Osteoblast (primary cell): Measurements from ENCODE around the gene RSPH10B2. TPM values are rescaled to one million over a fixed set of nuclear protein-coding genes. Genes with fewer than 3 reads are reported as not detected.
"Not testable (repeated sequence)": the region's sequence is repeated elsewhere in the genome, so short reads cannot be mapped to it uniquely, and the experiment has no call there.

ENCODE experiments used
- DNase-seq: peaks from one replicate; pipeline ENCODE4 v3.0.0; 2011; ENCODE audit warnings: low spot score, mixed read lengths; ENCODE audit not compliant: insufficient read length; ENCODE audit errors: missing footprints
- H2AFZ ChIP-seq: 2 replicates; pipeline ENCODE4 v1.6.0; 2011; ENCODE audit warnings: mild to moderate bottlenecking, low read length
- H3K27ac ChIP-seq: 2 replicates; pipeline ENCODE4 v1.5.1; 2011; ENCODE audit warnings: mild to moderate bottlenecking, low read depth, low read length, moderate library complexity
- H3K27me3 ChIP-seq: 2 replicates; pipeline ENCODE4 v1.6.0; 2012; ENCODE audit warnings: mild to moderate bottlenecking, control low read depth, inconsistent platforms, low read length, moderate library complexity; ENCODE audit not compliant: insufficient read depth
- H3K36me3 ChIP-seq: 2 replicates; pipeline ENCODE4 v1.5.1; 2011; ENCODE audit warnings: mild to moderate bottlenecking, low read length, control low read depth, moderate library complexity; ENCODE audit not compliant: insufficient read depth
- H3K4me1 ChIP-seq: 2 replicates; pipeline ENCODE4 v1.5.1; 2011; ENCODE audit warnings: mild to moderate bottlenecking, low read length, control low read depth, moderate library complexity; ENCODE audit not compliant: insufficient read depth
- H3K4me2 ChIP-seq: 2 replicates; pipeline ENCODE4 v1.6.0; 2011; ENCODE audit warnings: mild to moderate bottlenecking, low read length; ENCODE audit not compliant: insufficient read depth
- H3K4me3 ChIP-seq: fragments of 200-600 bp; sonication (generic); 3 replicates; pipeline ENCODE4 v1.5.1; 2012; ENCODE audit warnings: mild to moderate bottlenecking, low read length, inconsistent platforms; ENCODE audit not compliant: insufficient read depth
- H3K79me2 ChIP-seq: 2 replicates; pipeline ENCODE4 v1.6.0; 2012; ENCODE audit warnings: mild to moderate bottlenecking, low read length, control low read depth, inconsistent platforms; ENCODE audit not compliant: insufficient read depth
- H3K9me3 ChIP-seq: 2 replicates; pipeline ENCODE4 v1.5.1; 2011; ENCODE audit warnings: low read depth, low read length, control low read depth
- H4K20me1 ChIP-seq: 2 replicates; pipeline ENCODE4 v1.6.0; 2012; ENCODE audit warnings: mild to moderate bottlenecking, low read length, control low read depth; ENCODE audit not compliant: insufficient read depth
- total RNA-seq: library from RNA; depleted of rRNA; stranded (reverse); fragments of >200 nt; gene quantifications from 2 replicates; pipeline ENCODE4 v1.2.3, GENCODE V29; 2012
- TF ChIP-seq, protein P1 (sequence below): IDR thresholded peaks from 2 replicates; pipeline ENCODE4 v1.5.1; 2011; ENCODE audit warnings: mild to moderate bottlenecking, low read depth, low read length, moderate library complexity; ENCODE audit errors: extremely low read depth

RSPH10B2 gene
- total RNA-seq, 1 donor = not detected

DNA sequence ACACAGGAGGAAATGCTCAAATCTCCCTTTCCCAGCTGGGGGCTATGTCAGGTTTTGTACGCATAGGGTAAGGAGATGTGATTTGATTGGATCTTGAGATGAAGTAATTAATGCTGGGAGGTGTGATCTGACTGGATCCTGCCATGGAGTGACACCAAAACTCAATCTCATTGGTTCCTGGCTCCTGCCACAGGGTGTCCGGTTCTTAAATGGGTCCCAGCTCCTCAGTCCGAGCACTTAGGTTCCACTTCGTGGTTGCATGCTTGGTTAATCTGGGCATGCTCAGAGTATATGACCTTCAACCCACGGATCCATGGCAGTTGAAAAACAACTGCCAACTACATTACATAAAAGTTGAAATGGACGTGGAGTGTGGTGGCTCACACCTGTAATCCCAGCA lies 44.1 kb upstream of the RSPH10B2 start:
- Histone ChIP-seq H2AFZ (no peak overlapping the region), H4K20me1 (peaks cover 11% of the 10 kb centered on the region), H3K9me3 (no peaks in the 10 kb centered on the region), H3K4me3 (no peak overlapping the region), H3K36me3 (peaks cover 4% of the 10 kb centered on the region), H3K4me1 (peaks cover 4% of the 10 kb centered on the region), H3K4me2 (no peak overlapping the region), H3K27ac (no peak overlapping the region), H3K27me3 (peaks cover 4% of the 10 kb centered on the region), H3K79me2 (peaks cover 20% of the 10 kb centered on the region)
- TF ChIP-seq, protein P1, sequence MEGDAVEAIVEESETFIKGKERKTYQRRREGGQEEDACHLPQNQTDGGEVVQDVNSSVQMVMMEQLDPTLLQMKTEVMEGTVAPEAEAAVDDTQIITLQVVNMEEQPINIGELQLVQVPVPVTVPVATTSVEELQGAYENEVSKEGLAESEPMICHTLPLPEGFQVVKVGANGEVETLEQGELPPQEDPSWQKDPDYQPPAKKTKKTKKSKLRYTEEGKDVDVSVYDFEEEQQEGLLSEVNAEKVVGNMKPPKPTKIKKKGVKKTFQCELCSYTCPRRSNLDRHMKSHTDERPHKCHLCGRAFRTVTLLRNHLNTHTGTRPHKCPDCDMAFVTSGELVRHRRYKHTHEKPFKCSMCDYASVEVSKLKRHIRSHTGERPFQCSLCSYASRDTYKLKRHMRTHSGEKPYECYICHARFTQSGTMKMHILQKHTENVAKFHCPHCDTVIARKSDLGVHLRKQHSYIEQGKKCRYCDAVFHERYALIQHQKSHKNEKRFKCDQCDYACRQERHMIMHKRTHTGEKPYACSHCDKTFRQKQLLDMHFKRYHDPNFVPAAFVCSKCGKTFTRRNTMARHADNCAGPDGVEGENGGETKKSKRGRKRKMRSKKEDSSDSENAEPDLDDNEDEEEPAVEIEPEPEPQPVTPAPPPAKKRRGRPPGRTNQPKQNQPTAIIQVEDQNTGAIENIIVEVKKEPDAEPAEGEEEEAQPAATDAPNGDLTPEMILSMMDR = no peak
- DNase-seq = no peak

DNA sequence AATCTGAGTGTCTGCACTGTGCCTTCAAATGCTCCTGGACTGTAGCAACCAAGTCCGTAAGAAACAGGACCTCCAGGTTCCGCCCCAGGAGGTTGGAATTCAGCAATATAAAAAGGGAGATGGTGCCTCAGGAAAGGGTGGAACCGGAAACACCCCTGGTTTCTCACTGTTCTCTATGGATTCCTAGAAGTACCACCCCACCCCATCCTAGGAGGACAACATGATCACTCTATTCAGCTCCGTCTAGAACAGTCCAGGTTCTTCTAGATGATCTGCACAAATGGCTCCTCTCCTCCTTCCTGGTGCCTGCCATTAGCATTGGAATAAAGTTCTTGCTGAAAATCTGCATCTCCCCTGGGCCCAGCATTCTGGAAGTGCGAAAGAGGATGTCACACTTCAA lies 39.5 kb upstream of the RSPH10B2 start:
- no peak for DNase-seq
- no peak overlapping the region for H3K4me2 ChIP-seq
- no peak overlapping the region for H3K4me3 ChIP-seq
- H3K79me2 ChIP-seq = no peaks in the 10 kb centered on the region
- no peaks in the 10 kb centered on the region for H3K4me1 ChIP-seq
- H2AFZ ChIP-seq = no peak overlapping the region
- H4K20me1 ChIP-seq = no peaks in the 10 kb centered on the region
- no peaks in the 10 kb centered on the region for H3K36me3 ChIP-seq
- H3K27ac ChIP-seq = no peak overlapping the region
- H3K27me3 ChIP-seq = no peaks in the 10 kb centered on the region
- TF ChIP-seq, protein P1 = no peak
- no peaks in the 10 kb centered on the region for H3K9me3 ChIP-seq

DNA sequence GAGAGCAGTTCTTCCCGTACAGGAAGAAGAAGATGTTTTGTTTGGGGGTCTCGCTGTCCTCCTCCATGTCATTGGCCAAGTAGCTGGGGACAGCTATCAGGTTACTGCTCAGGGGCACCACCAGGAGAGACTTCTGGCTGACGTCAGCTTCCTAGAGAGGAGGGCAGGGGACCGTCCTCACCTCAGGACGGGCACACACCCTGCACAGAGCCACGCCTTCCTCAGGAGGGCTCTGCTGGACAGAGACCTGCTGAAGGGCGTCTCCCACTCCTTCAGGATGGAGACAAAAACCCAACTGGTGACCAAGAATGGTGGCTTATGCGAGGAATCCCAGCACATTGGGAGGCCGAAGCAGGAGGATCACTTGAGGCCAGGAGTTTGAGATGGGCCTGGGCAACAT lies 38.0 kb upstream of the RSPH10B2 start:
- H3K36me3 ChIP-seq, H3K4me2 ChIP-seq, H2AFZ ChIP-seq, H3K27me3 ChIP-seq, DNase-seq, H3K4me3 ChIP-seq, H3K4me1 ChIP-seq, H3K27ac ChIP-seq, H3K9me3 ChIP-seq, H3K79me2 ChIP-seq, H4K20me1 ChIP-seq: not testable (repeated sequence)

DNA sequence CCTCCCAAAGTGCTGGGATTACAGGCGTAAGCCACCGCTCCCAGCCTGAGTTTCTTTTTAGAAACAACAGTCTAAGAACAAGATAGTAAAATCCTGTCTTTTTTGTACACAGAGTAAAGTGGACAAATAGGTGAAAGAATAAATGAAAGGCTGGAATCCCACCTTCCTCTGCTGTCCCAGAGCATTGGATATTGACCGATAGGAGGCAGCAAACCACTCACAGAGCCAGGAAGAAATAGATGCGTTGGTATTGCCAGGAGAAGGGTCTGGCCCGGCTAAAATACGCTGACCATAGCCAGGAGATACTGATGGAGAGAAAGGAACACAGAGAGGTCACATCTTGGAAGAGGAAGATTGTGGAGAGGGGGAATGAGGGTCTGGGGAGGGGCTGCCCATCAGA lies 35.8 kb upstream of the RSPH10B2 start:
- Histone ChIP-seq H3K4me3 (no peak overlapping the region), H3K9me3 (no peaks in the 10 kb centered on the region), H3K79me2 (no peaks in the 10 kb centered on the region), H2AFZ (no peak overlapping the region), H4K20me1 (no peaks in the 10 kb centered on the region), H3K4me1 (no peaks in the 10 kb centered on the region), H3K36me3 (no peaks in the 10 kb centered on the region), H3K4me2 (no peak overlapping the region), H3K27me3 (no peaks in the 10 kb centered on the region), H3K27ac (no peak overlapping the region)
- no peak for DNase-seq
- TF ChIP-seq, protein P1 = peak; percentile 20

DNA sequence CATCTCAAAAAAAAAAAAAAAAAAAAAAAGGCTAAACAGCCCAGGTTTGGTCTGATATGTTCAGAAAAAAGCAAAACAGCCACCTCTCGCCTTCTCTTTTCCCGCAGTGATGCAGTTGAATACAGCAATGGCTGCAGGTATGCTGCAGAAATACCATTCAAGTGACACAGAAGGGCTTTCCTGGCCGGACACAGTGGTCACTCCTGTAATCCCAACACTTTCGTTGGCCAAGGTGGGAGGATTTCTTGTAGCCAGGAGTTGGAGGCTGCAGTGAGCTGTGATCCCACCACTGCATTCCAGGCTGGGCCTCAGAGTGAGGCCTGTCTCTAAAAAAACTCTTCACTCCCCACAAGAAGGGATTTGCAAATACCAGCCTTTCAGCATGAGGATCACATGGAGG lies 29.6 kb upstream of the RSPH10B2 start:
- not testable (repeated sequence) for H3K36me3 ChIP-seq, DNase-seq, H3K27me3 ChIP-seq

More for the DNA sequence above, 29.6 kb upstream of the RSPH10B2 start:
- H3K4me2 ChIP-seq, H3K4me1 ChIP-seq, H2AFZ ChIP-seq, H3K4me3 ChIP-seq, H3K27ac ChIP-seq, H3K9me3 ChIP-seq, H4K20me1 ChIP-seq, H3K79me2 ChIP-seq: not testable (repeated sequence)
